GM23338 (cell line): ENCODE results near the gene SEC14L6. TPM values are rescaled to one million over a fixed set of nuclear protein-coding genes. Genes with fewer than 3 reads are reported as not detected.

Experiments
- ATAC-seq: fragments of 200-7000 bp; cut with Tn5 transposase; 3 replicates; pipeline ENCODE4 v1.9.1; 2020
- DNase-seq: peaks from one replicate; pipeline ENCODE4 v3.0.0-alpha.2; 2015; ENCODE audit warnings: low spot score
- H2AFZ ChIP-seq: fragments of 200-600 bp; sonication (generic); 2 replicates; pipeline ENCODE4 v1.8.0; 2016; ENCODE audit warnings: antibody characterized with exemption, mild to moderate bottlenecking, moderate library complexity
- H3F3A ChIP-seq: fragments of 200-600 bp; sonication (generic); replicated peaks from 2 replicates; pipeline ENCODE4 v1.8.0; 2017; ENCODE audit warnings: antibody characterized with exemption, mixed run types, low read depth
- H3K27ac ChIP-seq: fragments of 200-600 bp; sonication (generic); 2 replicates; pipeline ENCODE4 v1.6.1; 2016; ENCODE audit warnings: low read depth
- H3K27me3 ChIP-seq: fragments of 200-600 bp; sonication (generic); 2 replicates; pipeline ENCODE4 v1.8.0; 2016; ENCODE audit warnings: mild to moderate bottlenecking, mixed run types, moderate library complexity; ENCODE audit not compliant: insufficient read depth
- H3K36me3 ChIP-seq: fragments of 200-600 bp; sonication (generic); 2 replicates; pipeline ENCODE4 v1.8.0; 2016; ENCODE audit warnings: mild to moderate bottlenecking; ENCODE audit not compliant: insufficient read depth
- H3K4me1 ChIP-seq: fragments of 200-600 bp; sonication (generic); 2 replicates; pipeline ENCODE4 v1.8.0; 2016; ENCODE audit warnings: mild to moderate bottlenecking, moderate library complexity; ENCODE audit not compliant: insufficient read depth
- H3K4me2 ChIP-seq: fragments of 200-600 bp; sonication (generic); 2 replicates; pipeline ENCODE4 v1.7.1; 2017; ENCODE audit warnings: mixed run types
- H3K4me3 ChIP-seq: fragments of 200-600 bp; sonication (generic); 2 replicates; pipeline ENCODE4 v1.6.1; 2016; ENCODE audit warnings: mixed run types
- H3K79me2 ChIP-seq: fragments of 200-600 bp; sonication (generic); replicated peaks from 2 replicates; pipeline ENCODE4 v1.8.0; 2017; ENCODE audit warnings: mild to moderate bottlenecking; ENCODE audit not compliant: insufficient read depth
- H3K9me2 ChIP-seq: fragments of 200-600 bp; sonication (generic); 2 replicates; pipeline ENCODE4 v1.8.0; 2017; ENCODE audit not compliant: insufficient read depth
- H4K20me1 ChIP-seq: fragments of 200-600 bp; sonication (generic); replicated peaks from 2 replicates; pipeline ENCODE4 v1.8.0; 2017; ENCODE audit warnings: mild to moderate bottlenecking; ENCODE audit not compliant: insufficient read depth
- H3K27ac Mint-ChIP-seq: 2 replicates; pipeline ENCODE4 v1.8.0; 2020; ENCODE audit warnings: inconsistent platforms, mild to moderate bottlenecking, moderate library complexity, mixed read lengths
- H3K27me3 Mint-ChIP-seq: 3 replicates; pipeline ENCODE4 v1.8.0; 2022; ENCODE audit warnings: low read depth, mild to moderate bottlenecking, moderate library complexity, mixed read lengths, inconsistent platforms; ENCODE audit not compliant: insufficient read depth, poor library complexity
- H3K36me3 Mint-ChIP-seq: 3 replicates; pipeline ENCODE4 v1.8.0; 2021; ENCODE audit warnings: low read depth, mild to moderate bottlenecking, inconsistent platforms, moderate library complexity, mixed read lengths
- H3K4me1 Mint-ChIP-seq: 3 replicates; pipeline ENCODE4 v1.8.0; 2020; ENCODE audit warnings: mild to moderate bottlenecking, inconsistent platforms, mixed read lengths
- H3K4me3 Mint-ChIP-seq: 3 replicates; pipeline ENCODE4 v1.8.0; 2021; ENCODE audit warnings: moderate library complexity, mild to moderate bottlenecking, inconsistent platforms, mixed read lengths
- H3K9me3 Mint-ChIP-seq: 3 replicates; pipeline ENCODE4 v1.8.0; 2020; ENCODE audit warnings: moderate library complexity, mild to moderate bottlenecking, inconsistent platforms, mixed read lengths
- CREB1 ChIP-seq: fragments of 250-450 bp; sonication (Bioruptor Pico); IDR thresholded peaks from 2 replicates; pipeline ENCODE4 v1.5.0; 2020; ENCODE audit warnings: low read depth, mild to moderate bottlenecking, moderate library complexity
- EZH2 ChIP-seq: fragments of 200-600 bp; sonication (generic); IDR thresholded peaks from one replicate; pipeline ENCODE4 v1.8.0; 2017; ENCODE audit warnings: antibody characterized with exemption, mild to moderate bottlenecking, low read depth; ENCODE audit not compliant: unreplicated experiment
- EZH2phosphoT487 ChIP-seq: fragments of 200-600 bp; sonication (generic); IDR thresholded peaks from one replicate; pipeline ENCODE4 v1.8.1; 2018; ENCODE audit warnings: antibody characterized with exemption; ENCODE audit not compliant: unreplicated experiment
- JUNB ChIP-seq: IDR thresholded peaks from one replicate; pipeline ENCODE4 v1.6.1; 2016; ENCODE audit warnings: antibody characterized with exemption; ENCODE audit not compliant: unreplicated experiment
- NANOG ChIP-seq: IDR thresholded peaks from 2 replicates; pipeline ENCODE4 v1.6.1; 2016; ENCODE audit warnings: antibody characterized with exemption, borderline replicate concordance
- POLR2AphosphoS5 ChIP-seq: IDR thresholded peaks from 2 replicates; pipeline ENCODE4 v1.6.1; 2016; ENCODE audit warnings: antibody characterized with exemption, low read depth
- STAT1 ChIP-seq: IDR thresholded peaks from one replicate; pipeline ENCODE4 v1.6.1; 2016; ENCODE audit warnings: antibody characterized with exemption; ENCODE audit not compliant: unreplicated experiment
- ZNF114 ChIP-seq: fragments of 250-450 bp; sonication (Bioruptor Pico); IDR thresholded peaks from 2 replicates; pipeline ENCODE4 v1.5.0; 2020; ENCODE audit warnings: mild to moderate bottlenecking, moderate library complexity
- ZNF331 ChIP-seq: fragments of 250-450 bp; sonication (Bioruptor Pico); IDR thresholded peaks from 2 replicates; pipeline ENCODE4 v1.5.0; 2020; ENCODE audit warnings: low read depth, mild to moderate bottlenecking, moderate library complexity
- polyA plus RNA-seq: library from polyadenylated mRNA; unstranded; fragments of >200 nt; fragmentation: Nextera tagmentation; extraction: Ambion mirVana; gene quantifications from 2 replicates; pipeline ENCODE4 v1.2.1, GENCODE V29; 2016
- total RNA-seq: library from RNA; depleted of rRNA; stranded (reverse); fragments of >200 nt; shearing (Covaris generic); gene quantifications from 2 replicates; pipeline ENCODE4 v1.2.3, GENCODE V29; 2014
- TF ChIP-seq, protein P1 (sequence below), 2 experiments: fragments of 200-600 bp in 1 of 2; sonication (generic) in 1 of 2; conservative IDR thresholded peaks; 2 replicates each; pipeline versions ENCODE4 v1.5.1 to v1.6.1; 2016 to 2017; ENCODE audit warnings: antibody characterized with exemption in 2 of 2, low read depth in 2 of 2, mild to moderate bottlenecking in 2 of 2, moderate library complexity in 1 of 2
- TF ChIP-seq, protein P2 (sequence below): fragments of 250-450 bp; sonication (Bioruptor Pico); IDR thresholded peaks from 2 replicates; pipeline ENCODE4 v1.5.0; 2020; ENCODE audit warnings: mild to moderate bottlenecking, moderate library complexity
- TF ChIP-seq, protein P3 (sequence below): IDR thresholded peaks from one replicate; pipeline ENCODE4 v1.6.1; 2018; ENCODE audit warnings: antibody characterized with exemption; ENCODE audit not compliant: unreplicated experiment
- TF ChIP-seq, protein P4 (sequence below): IDR thresholded peaks from 2 replicates; pipeline ENCODE4 v1.6.1; 2016; ENCODE audit warnings: antibody characterized with exemption

The SEC14L6 gene
- total and polyA plus RNA-seq, 2 experiments from 2014 or later: 0.84 to 2.1 TPM

DNA sequence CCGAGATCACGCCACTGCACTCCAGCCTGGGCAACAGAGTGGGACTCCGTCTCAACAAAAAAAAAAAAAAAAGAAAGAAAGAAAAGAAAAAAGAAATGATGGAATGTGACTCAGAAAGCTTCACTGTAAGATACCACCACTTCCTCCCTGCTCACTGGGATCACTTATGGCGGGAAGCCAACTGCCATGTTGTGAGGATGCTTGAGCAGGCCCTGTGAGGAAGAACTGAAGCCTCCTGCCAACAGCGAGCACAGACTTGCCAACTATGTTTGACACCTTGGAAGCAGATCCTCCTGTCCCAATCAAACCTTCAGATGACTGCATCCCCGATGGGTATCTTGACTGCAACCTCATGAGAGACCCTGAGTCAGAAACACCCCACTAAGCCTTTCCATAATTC lies 8.3 kb downstream of the SEC14L6 start:
- no peak for DNase-seq
- Histone ChIP-seq H3K4me1 (no peaks in the 10 kb centered on the region; the same call in 1 of the 2 replicates), H3K9me2 (no peaks in the 10 kb centered on the region), H3F3A (no peaks in the 10 kb centered on the region), H3K4me2 (no peak overlapping the region), H3K79me2 (no peaks in the 10 kb centered on the region), H3K4me3 (no peak overlapping the region), H3K27ac (no peak overlapping the region), H3K27me3 (peaks cover 8% of the 10 kb centered on the region), H2AFZ (no peak overlapping the region), H4K20me1 (no peaks in the 10 kb centered on the region), H3K36me3 (no peaks in the 10 kb centered on the region)
- Mint-ChIP-seq H3K9me3 (no peaks in the 10 kb centered on the region), H3K4me1 (peaks cover 11% of the 10 kb centered on the region), H3K27me3 (peaks cover 8% of the 10 kb centered on the region), H3K27ac (no peak overlapping the region), H3K4me3 (no peak overlapping the region), H3K36me3 (no peaks in the 10 kb centered on the region)
- no peak for TF ChIP-seq EZH2phosphoT487
- TF ChIP-seq, protein P1, sequence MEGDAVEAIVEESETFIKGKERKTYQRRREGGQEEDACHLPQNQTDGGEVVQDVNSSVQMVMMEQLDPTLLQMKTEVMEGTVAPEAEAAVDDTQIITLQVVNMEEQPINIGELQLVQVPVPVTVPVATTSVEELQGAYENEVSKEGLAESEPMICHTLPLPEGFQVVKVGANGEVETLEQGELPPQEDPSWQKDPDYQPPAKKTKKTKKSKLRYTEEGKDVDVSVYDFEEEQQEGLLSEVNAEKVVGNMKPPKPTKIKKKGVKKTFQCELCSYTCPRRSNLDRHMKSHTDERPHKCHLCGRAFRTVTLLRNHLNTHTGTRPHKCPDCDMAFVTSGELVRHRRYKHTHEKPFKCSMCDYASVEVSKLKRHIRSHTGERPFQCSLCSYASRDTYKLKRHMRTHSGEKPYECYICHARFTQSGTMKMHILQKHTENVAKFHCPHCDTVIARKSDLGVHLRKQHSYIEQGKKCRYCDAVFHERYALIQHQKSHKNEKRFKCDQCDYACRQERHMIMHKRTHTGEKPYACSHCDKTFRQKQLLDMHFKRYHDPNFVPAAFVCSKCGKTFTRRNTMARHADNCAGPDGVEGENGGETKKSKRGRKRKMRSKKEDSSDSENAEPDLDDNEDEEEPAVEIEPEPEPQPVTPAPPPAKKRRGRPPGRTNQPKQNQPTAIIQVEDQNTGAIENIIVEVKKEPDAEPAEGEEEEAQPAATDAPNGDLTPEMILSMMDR (conservative IDR thresholded peaks at IDR 0.05; ENCODE audit: low read depth in 2 of 2): no peak
- TF ChIP-seq, protein P2, sequence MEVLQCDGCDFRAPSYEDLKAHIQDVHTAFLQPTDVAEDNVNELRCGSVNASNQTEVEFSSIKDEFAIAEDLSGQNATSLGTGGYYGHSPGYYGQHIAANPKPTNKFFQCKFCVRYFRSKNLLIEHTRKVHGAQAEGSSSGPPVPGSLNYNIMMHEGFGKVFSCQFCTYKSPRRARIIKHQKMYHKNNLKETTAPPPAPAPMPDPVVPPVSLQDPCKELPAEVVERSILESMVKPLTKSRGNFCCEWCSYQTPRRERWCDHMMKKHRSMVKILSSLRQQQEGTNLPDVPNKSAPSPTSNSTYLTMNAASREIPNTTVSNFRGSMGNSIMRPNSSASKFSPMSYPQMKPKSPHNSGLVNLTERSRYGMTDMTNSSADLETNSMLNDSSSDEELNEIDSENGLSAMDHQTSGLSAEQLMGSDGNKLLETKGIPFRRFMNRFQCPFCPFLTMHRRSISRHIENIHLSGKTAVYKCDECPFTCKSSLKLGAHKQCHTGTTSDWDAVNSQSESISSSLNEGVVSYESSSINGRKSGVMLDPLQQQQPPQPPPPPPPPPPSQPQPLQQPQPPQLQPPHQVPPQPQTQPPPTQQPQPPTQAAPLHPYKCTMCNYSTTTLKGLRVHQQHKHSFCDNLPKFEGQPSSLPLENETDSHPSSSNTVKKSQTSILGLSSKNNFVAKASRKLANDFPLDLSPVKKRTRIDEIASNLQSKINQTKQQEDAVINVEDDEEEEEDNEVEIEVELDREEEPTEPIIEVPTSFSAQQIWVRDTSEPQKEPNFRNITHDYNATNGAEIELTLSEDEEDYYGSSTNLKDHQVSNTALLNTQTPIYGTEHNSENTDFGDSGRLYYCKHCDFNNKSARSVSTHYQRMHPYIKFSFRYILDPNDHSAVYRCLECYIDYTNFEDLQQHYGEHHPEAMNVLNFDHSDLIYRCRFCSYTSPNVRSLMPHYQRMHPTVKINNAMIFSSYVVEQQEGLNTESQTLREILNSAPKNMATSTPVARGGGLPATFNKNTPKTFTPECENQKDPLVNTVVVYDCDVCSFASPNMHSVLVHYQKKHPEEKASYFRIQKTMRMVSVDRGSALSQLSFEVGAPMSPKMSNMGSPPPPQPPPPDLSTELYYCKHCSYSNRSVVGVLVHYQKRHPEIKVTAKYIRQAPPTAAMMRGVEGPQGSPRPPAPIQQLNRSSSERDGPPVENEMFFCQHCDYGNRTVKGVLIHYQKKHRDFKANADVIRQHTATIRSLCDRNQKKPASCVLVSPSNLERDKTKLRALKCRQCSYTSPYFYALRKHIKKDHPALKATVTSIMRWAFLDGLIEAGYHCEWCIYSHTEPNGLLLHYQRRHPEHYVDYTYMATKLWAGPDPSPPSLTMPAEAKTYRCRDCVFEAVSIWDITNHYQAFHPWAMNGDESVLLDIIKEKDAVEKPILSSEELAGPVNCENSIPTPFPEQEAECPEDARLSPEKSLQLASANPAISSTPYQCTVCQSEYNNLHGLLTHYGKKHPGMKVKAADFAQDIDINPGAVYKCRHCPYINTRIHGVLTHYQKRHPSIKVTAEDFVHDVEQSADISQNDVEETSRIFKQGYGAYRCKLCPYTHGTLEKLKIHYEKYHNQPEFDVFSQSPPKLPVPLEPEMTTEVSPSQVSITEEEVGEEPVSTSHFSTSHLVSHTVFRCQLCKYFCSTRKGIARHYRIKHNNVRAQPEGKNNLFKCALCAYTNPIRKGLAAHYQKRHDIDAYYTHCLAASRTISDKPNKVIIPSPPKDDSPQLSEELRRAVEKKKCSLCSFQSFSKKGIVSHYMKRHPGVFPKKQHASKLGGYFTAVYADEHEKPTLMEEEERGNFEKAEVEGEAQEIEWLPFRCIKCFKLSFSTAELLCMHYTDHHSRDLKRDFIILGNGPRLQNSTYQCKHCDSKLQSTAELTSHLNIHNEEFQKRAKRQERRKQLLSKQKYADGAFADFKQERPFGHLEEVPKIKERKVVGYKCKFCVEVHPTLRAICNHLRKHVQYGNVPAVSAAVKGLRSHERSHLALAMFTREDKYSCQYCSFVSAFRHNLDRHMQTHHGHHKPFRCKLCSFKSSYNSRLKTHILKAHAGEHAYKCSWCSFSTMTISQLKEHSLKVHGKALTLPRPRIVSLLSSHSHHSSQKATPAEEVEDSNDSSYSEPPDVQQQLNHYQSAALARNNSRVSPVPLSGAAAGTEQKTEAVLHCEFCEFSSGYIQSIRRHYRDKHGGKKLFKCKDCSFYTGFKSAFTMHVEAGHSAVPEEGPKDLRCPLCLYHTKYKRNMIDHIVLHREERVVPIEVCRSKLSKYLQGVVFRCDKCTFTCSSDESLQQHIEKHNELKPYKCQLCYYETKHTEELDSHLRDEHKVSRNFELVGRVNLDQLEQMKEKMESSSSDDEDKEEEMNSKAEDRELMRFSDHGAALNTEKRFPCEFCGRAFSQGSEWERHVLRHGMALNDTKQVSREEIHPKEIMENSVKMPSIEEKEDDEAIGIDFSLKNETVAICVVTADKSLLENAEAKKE (CRISPR knock-in tag): no peak
- TF ChIP-seq JUNB: no peak
- no peak for TF ChIP-seq STAT1
- TF ChIP-seq ZNF114 (CRISPR knock-in tag): no peak
- no peak for TF ChIP-seq EZH2
- no peak for TF ChIP-seq NANOG
- TF ChIP-seq CREB1 (CRISPR knock-in tag): no peak
- TF ChIP-seq, protein P3, sequence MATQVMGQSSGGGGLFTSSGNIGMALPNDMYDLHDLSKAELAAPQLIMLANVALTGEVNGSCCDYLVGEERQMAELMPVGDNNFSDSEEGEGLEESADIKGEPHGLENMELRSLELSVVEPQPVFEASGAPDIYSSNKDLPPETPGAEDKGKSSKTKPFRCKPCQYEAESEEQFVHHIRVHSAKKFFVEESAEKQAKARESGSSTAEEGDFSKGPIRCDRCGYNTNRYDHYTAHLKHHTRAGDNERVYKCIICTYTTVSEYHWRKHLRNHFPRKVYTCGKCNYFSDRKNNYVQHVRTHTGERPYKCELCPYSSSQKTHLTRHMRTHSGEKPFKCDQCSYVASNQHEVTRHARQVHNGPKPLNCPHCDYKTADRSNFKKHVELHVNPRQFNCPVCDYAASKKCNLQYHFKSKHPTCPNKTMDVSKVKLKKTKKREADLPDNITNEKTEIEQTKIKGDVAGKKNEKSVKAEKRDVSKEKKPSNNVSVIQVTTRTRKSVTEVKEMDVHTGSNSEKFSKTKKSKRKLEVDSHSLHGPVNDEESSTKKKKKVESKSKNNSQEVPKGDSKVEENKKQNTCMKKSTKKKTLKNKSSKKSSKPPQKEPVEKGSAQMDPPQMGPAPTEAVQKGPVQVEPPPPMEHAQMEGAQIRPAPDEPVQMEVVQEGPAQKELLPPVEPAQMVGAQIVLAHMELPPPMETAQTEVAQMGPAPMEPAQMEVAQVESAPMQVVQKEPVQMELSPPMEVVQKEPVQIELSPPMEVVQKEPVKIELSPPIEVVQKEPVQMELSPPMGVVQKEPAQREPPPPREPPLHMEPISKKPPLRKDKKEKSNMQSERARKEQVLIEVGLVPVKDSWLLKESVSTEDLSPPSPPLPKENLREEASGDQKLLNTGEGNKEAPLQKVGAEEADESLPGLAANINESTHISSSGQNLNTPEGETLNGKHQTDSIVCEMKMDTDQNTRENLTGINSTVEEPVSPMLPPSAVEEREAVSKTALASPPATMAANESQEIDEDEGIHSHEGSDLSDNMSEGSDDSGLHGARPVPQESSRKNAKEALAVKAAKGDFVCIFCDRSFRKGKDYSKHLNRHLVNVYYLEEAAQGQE: no peak
- TF ChIP-seq, protein P4, sequence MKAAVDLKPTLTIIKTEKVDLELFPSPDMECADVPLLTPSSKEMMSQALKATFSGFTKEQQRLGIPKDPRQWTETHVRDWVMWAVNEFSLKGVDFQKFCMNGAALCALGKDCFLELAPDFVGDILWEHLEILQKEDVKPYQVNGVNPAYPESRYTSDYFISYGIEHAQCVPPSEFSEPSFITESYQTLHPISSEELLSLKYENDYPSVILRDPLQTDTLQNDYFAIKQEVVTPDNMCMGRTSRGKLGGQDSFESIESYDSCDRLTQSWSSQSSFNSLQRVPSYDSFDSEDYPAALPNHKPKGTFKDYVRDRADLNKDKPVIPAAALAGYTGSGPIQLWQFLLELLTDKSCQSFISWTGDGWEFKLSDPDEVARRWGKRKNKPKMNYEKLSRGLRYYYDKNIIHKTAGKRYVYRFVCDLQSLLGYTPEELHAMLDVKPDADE: no peak
- no peak for TF ChIP-seq ZNF331
- TF ChIP-seq POLR2AphosphoS5: no peak
- no peak for ATAC-seq
